GM18498 (cell line): ENCODE measurements around the gene RAB36.

Experiments used
- ATAC-seq: cut with Tn5 transposase; IDR thresholded peaks from one replicate; pipeline ENCODE4 v1.9.1; 2021; ENCODE audit warnings: mild to moderate bottlenecking, moderate library complexity; ENCODE audit not compliant: unreplicated experiment

RAB36 gene

DNA sequence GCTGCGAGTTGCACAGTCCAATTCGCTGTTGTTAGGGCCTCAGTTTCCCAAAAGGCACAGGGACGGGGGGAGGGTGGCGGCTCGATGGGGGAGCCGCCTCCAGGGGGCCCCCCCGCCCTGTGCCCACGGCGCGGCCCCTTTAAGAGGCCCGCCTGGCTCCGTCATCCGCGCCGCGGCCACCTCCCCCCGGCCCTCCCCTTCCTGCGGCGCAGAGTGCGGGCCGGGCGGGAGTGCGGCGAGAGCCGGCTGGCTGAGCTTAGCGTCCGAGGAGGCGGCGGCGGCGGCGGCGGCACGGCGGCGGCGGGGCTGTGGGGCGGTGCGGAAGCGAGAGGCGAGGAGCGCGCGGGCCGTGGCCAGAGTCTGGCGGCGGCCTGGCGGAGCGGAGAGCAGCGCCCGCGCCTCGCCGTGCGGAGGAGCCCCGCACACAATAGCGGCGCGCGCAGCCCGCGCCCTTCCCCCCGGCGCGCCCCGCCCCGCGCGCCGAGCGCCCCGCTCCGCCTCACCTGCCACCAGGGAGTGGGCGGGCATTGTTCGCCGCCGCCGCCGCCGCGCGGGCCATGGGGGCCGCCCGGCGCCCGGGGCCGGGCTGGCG, 35.1 kb downstream of the RAB36 start, which contains the start of gene BCR:
Gene BCR, plus strand, starts transcription at position 209 of the 592 bp plus-strand sequence. CDS start 452 bp downstream, outside the sequence.
- peak; percentile 74 for ATAC-seq

DNA sequence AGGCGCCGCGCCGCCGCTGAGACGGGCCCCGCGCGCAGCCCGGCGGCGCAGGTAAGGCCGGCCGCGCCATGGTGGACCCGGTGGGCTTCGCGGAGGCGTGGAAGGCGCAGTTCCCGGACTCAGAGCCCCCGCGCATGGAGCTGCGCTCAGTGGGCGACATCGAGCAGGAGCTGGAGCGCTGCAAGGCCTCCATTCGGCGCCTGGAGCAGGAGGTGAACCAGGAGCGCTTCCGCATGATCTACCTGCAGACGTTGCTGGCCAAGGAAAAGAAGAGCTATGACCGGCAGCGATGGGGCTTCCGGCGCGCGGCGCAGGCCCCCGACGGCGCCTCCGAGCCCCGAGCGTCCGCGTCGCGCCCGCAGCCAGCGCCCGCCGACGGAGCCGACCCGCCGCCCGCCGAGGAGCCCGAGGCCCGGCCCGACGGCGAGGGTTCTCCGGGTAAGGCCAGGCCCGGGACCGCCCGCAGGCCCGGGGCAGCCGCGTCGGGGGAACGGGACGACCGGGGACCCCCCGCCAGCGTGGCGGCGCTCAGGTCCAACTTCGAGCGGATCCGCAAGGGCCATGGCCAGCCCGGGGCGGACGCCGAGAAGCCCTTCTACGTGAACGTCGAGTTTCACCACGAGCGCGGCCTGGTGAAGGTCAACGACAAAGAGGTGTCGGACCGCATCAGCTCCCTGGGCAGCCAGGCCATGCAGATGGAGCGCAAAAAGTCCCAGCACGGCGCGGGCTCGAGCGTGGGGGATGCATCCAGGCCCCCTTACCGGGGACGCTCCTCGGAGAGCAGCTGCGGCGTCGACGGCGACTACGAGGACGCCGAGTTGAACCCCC, 35.8 kb downstream of the RAB36 start:
- peak; percentile 17 for ATAC-seq

GRCh38 chr22:23181721-23182308, 36.5 kb downstream of the RAB36 start:
- no peak for ATAC-seq

- no peak for ATAC-seq
Measured at GRCh38 chr22:23182309-23183060, 37.2 kb downstream of the RAB36 start.

DNA sequence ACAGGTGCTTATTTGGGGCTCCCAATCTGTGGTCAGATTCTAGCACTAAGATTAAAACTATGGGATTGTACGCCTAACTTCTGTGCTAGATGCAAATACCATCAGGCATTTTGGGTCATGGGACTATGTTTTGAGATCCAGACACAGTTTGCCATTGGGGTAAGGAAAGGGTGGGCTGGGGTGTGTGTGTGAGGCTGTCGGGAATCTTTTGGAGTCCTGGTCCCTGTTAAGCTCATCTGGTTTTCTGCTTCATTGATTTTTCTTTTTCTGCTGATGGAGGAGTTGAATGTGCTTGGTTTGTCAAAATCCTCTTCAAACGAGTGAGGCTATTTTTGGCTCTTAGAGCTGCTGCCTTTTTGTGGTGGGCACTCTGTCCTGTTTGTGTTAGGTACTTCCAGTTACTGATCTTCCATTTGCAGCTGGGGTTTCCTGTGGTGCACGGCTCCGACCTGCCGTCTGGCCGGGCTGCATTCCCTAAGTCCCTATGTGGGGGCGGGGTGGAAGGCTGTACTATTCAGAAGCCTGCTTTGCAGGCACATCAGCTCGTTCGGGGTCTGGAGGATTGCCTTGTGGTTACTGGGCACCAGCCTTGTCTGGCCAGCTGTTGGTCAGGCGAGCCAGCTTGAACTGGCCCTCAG, 37.9 kb downstream of the RAB36 start:
- ATAC-seq: no peak

DNA sequence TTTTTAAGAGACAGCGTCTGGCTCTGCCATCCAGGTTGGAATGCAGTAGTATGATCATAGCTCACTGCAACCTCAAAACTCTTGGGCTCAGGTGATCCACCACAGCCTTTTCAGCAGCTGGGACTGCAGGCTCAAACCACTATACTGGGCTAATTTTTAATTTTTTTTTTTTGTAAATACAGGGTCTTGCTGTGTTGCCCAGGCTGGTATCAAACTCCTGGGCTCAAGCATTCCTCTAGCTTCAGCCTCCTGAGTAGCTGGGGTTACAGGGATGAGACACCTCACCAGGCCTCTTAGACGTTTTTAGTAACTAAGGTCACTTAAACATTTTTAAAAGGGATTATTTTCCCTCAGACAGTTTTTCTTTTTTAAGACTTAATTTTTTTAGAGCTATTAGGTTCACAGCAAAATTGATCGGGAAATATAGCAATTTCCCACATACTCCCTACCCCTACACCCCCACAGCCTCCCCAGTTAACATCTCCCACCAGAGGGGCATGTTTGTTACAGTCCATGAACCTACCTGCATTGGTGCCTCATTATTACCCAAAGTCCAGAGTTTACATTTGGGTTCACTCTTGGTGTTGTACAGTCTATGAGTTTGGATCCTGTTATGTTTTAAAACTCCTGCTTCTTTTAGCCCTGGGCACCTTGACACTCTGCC, 39.0 kb downstream of the RAB36 start:
- ATAC-seq: no peak

GRCh38 chr22:23184764-23185113, 39.5 kb downstream of the RAB36 start:
- ATAC-seq: no peak

DNA sequence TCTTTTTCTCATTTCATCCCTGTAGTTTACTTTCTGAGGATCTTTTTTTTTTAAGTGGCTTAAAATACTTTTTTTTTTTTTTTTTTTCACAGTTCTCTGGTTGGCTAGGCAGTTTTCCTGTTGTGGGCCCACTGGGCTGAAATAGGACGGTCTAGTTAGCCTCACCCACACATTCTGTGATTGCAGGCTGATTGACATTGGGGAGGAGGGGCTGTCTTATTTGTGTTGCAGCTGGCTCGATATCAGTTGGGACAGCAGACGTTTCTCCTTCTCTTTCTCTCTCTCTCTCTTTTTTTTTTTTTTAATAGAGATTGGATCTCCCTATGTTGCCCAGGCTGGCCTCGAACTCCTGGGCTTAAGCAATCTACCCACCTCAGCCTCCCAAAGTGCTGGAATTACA, 41.9 kb downstream of the RAB36 start:
- ATAC-seq: no peak

- no peak for ATAC-seq
Measured at GRCh38 chr22:23187871-23188700, 42.8 kb downstream of the RAB36 start.

GRCh38 chr22:23190526-23190925, 45.2 kb downstream of the RAB36 start:
- ATAC-seq: no peak

GRCh38 chr22:23192133-23192532, 46.9 kb downstream of the RAB36 start:
- no peak for ATAC-seq

DNA sequence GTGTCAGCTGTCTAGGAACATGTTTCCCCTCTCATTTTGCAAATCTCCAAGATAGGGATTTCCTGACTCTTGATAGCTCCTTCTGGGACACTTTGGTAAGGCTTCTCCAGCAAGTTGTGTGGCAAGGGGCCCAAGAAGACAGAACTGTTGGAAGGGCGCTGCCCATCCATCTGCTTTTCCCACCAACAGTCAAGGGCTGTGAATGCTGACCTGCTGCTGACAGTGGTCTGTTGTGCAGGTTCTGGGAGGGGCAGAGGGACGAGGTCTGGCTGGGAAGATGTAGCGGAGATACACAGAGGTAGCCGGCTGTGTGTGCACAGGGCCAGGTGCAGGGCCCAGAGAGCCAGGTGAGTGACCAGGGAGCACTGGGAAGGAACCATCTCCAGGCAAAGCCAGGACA, 47.3 kb downstream of the RAB36 start:
- ATAC-seq: no peak

GRCh38 chr22:23193196-23193827, 48.0 kb downstream of the RAB36 start:
- no peak for ATAC-seq

DNA sequence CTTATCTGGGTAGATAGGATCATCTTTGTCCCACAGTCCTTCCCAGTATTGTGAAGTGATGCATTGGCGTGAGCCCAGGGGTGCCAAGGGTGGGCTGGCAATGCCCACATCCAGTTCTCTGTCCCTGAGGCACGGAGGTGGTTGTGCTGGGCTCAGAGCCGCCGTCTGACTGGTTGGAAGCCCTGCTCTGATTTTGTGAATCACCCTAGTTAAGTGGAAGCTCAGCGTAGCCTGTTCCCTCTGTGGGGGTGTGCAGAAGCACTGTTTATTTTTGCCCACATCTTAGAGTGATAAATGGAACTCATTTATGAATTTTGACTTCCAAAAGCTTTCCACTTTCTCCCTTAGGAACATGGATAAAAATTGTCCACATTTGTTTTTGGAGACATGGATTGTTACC, 48.6 kb downstream of the RAB36 start:
- no peak for ATAC-seq

GRCh38 chr22:23196165-23196564, 50.9 kb downstream of the RAB36 start:
- no peak for ATAC-seq

- no peak for ATAC-seq
Measured at GRCh38 chr22:23197836-23198235, 52.6 kb downstream of the RAB36 start.

- ATAC-seq: no peak
Measured at GRCh38 chr22:23199159-23199558, 53.9 kb downstream of the RAB36 start.

DNA sequence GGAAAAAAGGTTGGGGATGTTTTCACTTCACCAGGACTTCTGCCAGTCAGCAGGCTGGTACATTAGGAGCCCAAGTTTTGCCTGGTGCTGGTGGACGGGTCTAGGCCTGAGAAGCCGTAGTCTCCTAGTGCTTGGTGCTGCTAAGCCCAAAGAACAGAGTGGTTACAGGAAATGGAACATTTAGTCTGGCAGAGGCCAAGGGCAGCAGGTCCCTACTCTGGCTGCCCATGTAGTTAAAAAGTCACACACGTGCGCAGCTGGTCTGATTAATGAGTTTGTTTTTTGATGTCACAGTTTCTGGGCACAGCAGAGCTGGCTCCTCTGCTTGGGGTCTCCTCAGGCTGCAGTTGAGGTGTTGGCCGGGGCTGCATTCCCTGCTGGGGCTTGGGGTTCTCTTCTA, 55.6 kb downstream of the RAB36 start:
- no peak for ATAC-seq

- no peak for ATAC-seq
Measured at GRCh38 chr22:23202812-23203451, 57.7 kb downstream of the RAB36 start.
